HG02763 (cell line): ENCODE measurements around the gene MTMR2.

ENCODE experiments used
- ATAC-seq: cut with Tn5 transposase; IDR thresholded peaks from one replicate; pipeline ENCODE4 v1.9.1; 2021; ENCODE audit warnings: mild to moderate bottlenecking, moderate library complexity; ENCODE audit not compliant: unreplicated experiment

Gene MTMR2

GRCh38 chr11:95788921-95789505, 134.9 kb downstream of the MTMR2 start:
- ATAC-seq = no peak
